HG02759 (cell line): ENCODE measurements around the gene EXD2.
A peak's percentile ranks its signal among the peaks of the same experiment; 100 is the strongest.

Experiments used
- ATAC-seq: cut with Tn5 transposase; IDR thresholded peaks from one replicate; pipeline ENCODE4 v1.9.1; 2021; ENCODE audit warnings: mild to moderate bottlenecking, moderate library complexity; ENCODE audit not compliant: unreplicated experiment

The EXD2 gene

GRCh38 chr14:69247676-69248440 is 56.6 kb downstream of the EXD2 start:
- ATAC-seq: no peak

DNA sequence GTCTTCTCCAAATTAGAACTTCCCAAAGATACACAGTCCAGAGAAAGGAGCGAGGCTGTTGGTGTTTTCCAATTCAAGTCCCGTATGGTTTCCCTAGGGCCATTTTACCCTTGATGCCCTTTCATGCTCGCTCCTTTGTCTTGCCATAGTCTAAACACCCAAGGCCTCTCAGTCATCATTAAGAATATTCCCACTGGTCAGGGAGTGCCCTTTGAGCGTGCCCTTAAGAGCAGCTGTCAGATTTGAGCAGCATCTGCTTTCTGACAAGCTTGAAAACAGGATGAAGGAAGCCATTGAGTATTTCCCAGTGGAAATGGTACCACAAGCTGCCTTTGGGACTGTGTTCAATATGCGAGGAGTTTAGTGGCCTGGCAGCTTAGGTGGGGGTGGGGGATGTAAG is 58.3 kb downstream of the EXD2 start:
- no peak for ATAC-seq

- ATAC-seq: no peak
Measured at GRCh38 chr14:69252851-69253250, 61.6 kb downstream of the EXD2 start.

- no peak for ATAC-seq
Measured at GRCh38 chr14:69259168-69259526, 67.8 kb downstream of the EXD2 start.

DNA sequence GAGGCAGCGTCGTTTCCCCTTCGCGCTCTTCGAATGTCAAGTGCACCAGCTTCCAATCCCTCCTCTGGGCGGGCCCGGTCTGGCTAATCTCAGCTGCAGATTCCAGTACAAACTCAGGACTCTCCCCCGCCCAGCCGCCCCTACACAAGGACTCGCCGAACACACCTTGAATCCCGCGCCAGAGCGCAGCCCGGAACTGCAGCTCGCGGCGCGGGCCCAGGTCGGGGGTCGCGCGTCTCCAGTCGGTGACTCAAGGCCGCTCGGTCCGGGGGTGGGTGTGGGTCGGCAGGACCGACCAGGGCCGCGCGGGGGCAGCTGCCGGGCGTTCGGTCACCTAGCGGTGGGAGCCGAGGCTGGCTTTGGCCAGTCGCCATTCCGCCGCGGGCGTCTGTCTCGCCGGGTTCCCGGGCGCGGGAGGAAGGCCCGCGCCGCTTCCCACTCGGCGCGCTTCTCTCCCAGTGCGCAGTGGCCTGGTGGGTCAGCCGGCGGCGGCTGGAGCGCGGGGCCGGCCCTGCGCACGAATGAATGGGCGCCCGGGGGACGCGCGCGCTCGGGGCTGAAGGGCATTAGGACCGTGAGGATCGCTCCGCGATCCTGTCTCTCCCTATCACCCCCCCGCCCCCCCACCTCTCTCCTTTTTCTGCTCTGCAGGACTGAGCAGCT is 68.4 kb downstream of the EXD2 start, which contains the start of gene GALNT16:
GALNT16 (plus strand) TSS at position 632 of the 663 bp plus-strand sequence. CDS start 133 bp downstream, outside the sequence.
- no peak for ATAC-seq

DNA sequence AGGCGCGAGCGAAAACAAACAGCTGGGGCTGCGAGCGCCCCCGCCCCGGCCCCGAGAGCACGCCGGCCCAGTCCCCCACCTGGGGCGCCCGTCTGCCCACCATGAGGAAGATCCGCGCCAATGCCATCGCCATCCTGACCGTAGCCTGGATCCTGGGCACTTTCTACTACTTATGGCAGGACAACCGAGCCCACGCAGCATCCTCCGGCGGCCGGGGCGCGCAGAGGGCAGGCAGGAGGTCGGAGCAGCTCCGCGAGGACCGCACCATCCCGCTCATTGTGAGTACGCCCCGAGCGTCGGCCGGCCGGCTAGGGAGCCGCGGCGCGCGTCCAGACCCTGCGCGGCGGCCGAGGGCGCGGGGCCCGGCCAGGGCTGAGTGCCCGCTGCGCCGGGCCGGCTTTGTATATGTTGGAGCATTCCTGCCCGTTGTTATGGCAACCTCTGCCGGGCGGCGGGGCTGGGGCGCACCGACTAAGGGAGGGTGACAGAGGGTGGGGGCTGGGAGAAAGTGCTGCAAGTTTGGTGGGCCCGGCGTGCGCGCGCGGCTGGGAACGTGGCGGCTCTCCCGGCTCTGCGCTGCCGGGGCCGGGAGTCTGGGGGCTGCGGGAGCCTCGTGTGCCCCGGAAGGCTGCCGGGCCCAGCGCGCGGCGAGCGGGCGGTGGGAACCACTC is 69.0 kb downstream of the EXD2 start:
- ATAC-seq: no peak

- peak; percentile 59 for ATAC-seq
Measured at GRCh38 chr14:69260861-69261564, 69.7 kb downstream of the EXD2 start.

GRCh38 chr14:69261761-69262331 is 70.5 kb downstream of the EXD2 start:
- no peak for ATAC-seq

GRCh38 chr14:69262516-69262915 is 71.2 kb downstream of the EXD2 start:
- ATAC-seq: no peak

- no peak for ATAC-seq
Measured at GRCh38 chr14:69263364-69263763, 72.1 kb downstream of the EXD2 start.

- ATAC-seq: no peak
Measured at GRCh38 chr14:69263771-69264170, 72.5 kb downstream of the EXD2 start.

GRCh38 chr14:69266572-69267345 is 75.5 kb downstream of the EXD2 start:
- ATAC-seq: no peak

GRCh38 chr14:69267492-69267891 is 76.2 kb downstream of the EXD2 start:
- no peak for ATAC-seq

DNA sequence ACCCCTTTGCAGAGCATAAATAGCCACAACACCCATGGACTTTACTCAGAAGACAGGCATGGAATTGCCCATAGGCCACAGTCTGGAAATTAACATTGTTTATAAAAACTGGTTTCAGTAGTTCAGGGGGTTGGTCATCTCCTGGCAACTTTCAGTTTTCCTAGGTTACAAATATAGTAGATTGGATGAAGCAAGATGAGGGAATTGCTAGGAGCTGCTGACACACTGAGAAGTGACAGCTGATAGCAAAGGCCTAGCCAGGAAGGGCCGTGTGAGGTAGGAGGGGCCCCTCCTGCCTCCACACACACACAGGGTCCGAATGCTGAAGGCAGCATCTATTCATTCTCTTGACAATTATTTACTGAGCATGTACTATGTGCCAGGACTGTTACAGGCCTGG is 76.9 kb downstream of the EXD2 start:
- ATAC-seq: no peak

- ATAC-seq: no peak
Measured at GRCh38 chr14:69268763-69269162, 77.5 kb downstream of the EXD2 start.

- no peak for ATAC-seq
Measured at GRCh38 chr14:69269381-69269780, 78.1 kb downstream of the EXD2 start.

DNA sequence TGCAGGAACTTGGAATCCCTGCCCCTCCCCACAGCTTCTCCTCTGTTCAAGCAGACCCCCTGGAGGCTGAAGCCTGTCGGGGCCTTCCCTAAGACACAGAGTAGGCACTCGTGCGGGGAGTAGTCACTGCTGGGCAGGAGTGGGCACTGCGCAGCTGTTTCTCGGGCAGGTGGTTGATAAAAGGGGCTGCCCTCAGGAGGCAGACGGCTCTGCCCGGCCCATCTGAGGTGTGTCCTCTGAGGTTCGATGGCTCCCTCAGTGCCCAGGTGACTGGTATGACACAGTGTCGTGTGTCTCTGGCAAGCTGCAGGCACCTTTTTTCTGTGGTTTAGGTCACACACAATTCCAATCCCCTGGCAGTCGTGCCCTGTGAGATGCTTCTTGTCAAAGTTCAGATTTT is 78.8 kb downstream of the EXD2 start:
- no peak for ATAC-seq

DNA sequence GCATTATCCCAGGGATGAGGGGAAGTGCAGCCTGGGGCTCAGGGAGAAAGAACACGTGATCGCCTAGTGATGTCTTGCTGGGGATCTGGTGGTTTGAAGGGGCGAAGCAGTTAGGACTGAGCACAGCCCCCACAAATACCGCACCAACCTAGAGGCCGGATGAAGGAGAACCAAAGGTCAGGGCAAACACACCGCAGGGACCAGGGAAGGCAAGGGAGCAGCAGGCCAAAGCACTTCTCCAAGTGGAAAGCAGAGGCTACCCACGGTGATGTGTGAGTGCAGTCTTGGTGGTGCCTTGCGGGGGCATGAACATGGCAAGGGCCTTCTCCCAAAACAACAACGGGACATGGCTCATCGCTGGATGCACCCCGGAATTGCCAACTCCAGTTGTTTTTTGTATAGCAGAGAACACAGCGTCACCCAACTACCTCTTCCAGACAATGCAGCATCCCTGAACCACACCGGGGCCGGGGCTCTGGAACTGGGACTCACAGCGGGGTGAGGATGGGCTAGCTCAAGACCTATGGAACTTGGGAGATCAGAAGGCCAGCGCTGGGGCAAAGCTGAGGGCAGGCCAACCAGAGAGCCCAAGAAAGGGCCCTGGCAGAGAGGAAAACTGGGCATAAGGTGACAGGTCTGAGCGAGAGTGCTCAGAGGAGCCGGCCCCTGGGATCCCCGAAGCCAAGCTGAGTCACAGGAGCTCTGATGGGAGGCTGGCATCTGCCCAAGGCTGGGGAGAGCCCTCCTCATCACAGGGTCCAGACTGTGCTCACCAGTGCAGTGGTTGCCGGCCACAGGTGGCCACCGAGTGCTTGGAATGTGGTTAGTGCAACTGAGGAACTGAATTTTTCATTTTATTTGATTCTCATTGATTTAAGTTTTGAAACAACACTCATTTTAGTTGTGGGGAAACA is 79.8 kb downstream of the EXD2 start:
- ATAC-seq: no peak

DNA sequence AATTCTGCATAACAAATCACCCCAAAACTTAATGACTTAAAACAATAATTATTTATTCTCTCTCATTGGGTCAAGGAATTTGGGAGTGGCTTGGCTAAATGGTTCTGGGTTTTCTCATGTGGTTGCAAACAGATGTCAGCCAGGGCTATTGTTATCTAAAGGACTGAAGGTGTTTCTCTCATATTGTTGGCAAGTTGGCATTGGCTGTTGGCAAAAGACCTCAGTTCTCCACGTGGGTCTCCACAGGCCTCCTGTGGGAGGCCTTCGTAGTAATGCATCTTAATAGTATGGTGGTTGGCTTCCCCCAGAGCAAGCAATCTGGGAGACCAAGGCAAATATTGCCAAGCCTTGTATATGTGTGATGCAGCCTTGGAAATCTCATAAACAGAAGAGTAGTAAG is 83.0 kb downstream of the EXD2 start:
- ATAC-seq: no peak
